ENCODE data around the gene GPX5.

The GPX5 gene

GRCh38 chr6:28555136-28555535, 29.5 kb downstream of the GPX5 start:
- DNase-seq (ENCODE audit: low read depth, low spot score), result no peak

GRCh38 chr6:28558629-28559028, 32.9 kb downstream of the GPX5 start:
- DNase-seq (ENCODE audit: low read depth, low spot score), result no peak

- DNase-seq (ENCODE audit: low read depth, low spot score), result no peak
Measured at GRCh38 chr6:28563430-28564095, 37.9 kb downstream of the GPX5 start.

GRCh38 chr6:28565823-28566526, 40.3 kb downstream of the GPX5 start:
- DNase-seq (ENCODE audit: low read depth, low spot score), result no peak

GRCh38 chr6:28566527-28567252, 41.0 kb downstream of the GPX5 start:
- DNase-seq (ENCODE audit: low read depth, low spot score), result no peak

- DNase-seq (ENCODE audit: low read depth, low spot score), result no peak
Measured at GRCh38 chr6:28567506-28567905, 41.8 kb downstream of the GPX5 start.

GRCh38 chr6:28568515-28569108, 42.9 kb downstream of the GPX5 start:
- no peak for DNase-seq (ENCODE audit: low read depth, low spot score)

- no peak for DNase-seq (ENCODE audit: low read depth, low spot score)
Measured at GRCh38 chr6:28569748-28570147, 44.1 kb downstream of the GPX5 start.

GRCh38 chr6:28580475-28580874, 54.8 kb downstream of the GPX5 start:
- no peak for DNase-seq (ENCODE audit: low read depth, low spot score)

GRCh38 chr6:28583463-28583862, 57.8 kb downstream of the GPX5 start:
- DNase-seq (ENCODE audit: low read depth, low spot score), result no peak

Measured in iPS DF 19.7 (cell line).